Measurements from ENCODE around the gene AMPH.

AMPH gene

GRCh38 chr7:38542156-38542555, 89.0 kb downstream of the AMPH start:
- no peaks in the 10 kb centered on the region for H3K36me3 ChIP-seq (ENCODE audit: low read length)
- no peaks in the 10 kb centered on the region for H3K9me3 ChIP-seq (ENCODE audit: insufficient read depth, low read length)
- TF ChIP-seq EZH2phosphoT487 (conservative IDR thresholded peaks at IDR 0.05; ENCODE audit: low read length), result no peak
- no peak for TF ChIP-seq CTCF (IDR thresholded peaks at IDR 0.05; ENCODE audit: insufficient read depth, low read length, poor library complexity, severe bottlenecking)
- no peaks in the 10 kb centered on the region for H3F3A ChIP-seq (ENCODE audit: insufficient read depth)
- no peaks in the 10 kb centered on the region for H3K27me3 ChIP-seq (ENCODE audit: low read length)
- H3K27ac ChIP-seq (ENCODE audit: low read depth, low read length), result no peak overlapping the region
- H2AFZ ChIP-seq (ENCODE audit: low read depth, low read length, severe bottlenecking), result no peak overlapping the region
- H3K4me3 ChIP-seq (ENCODE audit: insufficient read depth, low read length, poor library complexity, severe bottlenecking), result no peak overlapping the region
- H3K4me2 ChIP-seq (ENCODE audit: low read depth, low read length, poor library complexity, severe bottlenecking), result no peak overlapping the region
- no peak overlapping the region for H3K9ac ChIP-seq (ENCODE audit: low read length)
- H3K79me2 ChIP-seq (ENCODE audit: insufficient read depth, low read length), result no peaks in the 10 kb centered on the region
- no peaks in the 10 kb centered on the region for H4K20me1 ChIP-seq (ENCODE audit: low read depth, low read length)
- no peaks in the 10 kb centered on the region for H3K9me2 ChIP-seq (replicated peaks; ENCODE audit: insufficient read depth, low read length)

- Histone ChIP-seq H3K79me2 (ENCODE audit: insufficient read depth, low read length) (no peaks in the 10 kb centered on the region), H3K9ac (ENCODE audit: low read length) (no peak overlapping the region), H3K4me2 (ENCODE audit: low read depth, low read length, poor library complexity, severe bottlenecking) (no peak overlapping the region), H3K4me3 (ENCODE audit: insufficient read depth, low read length, poor library complexity, severe bottlenecking) (no peak overlapping the region), H3K9me2 (replicated peaks; ENCODE audit: insufficient read depth, low read length) (no peaks in the 10 kb centered on the region), H2AFZ (ENCODE audit: low read depth, low read length, severe bottlenecking) (no peak overlapping the region), H4K20me1 (ENCODE audit: low read depth, low read length) (no peaks in the 10 kb centered on the region), H3K36me3 (ENCODE audit: low read length) (no peaks in the 10 kb centered on the region), H3F3A (ENCODE audit: insufficient read depth) (no peaks in the 10 kb centered on the region), H3K27me3 (ENCODE audit: low read length) (no peaks in the 10 kb centered on the region), H3K27ac (ENCODE audit: low read depth, low read length) (no peak overlapping the region), H3K9me3 (ENCODE audit: insufficient read depth, low read length) (no peaks in the 10 kb centered on the region)
- TF ChIP-seq EZH2phosphoT487 (conservative IDR thresholded peaks at IDR 0.05; ENCODE audit: low read length) (no peak), CTCF (IDR thresholded peaks at IDR 0.05; ENCODE audit: insufficient read depth, low read length, poor library complexity, severe bottlenecking) (no peak)
These were observed 89.7 kb downstream of the AMPH start for GRCh38 chr7:38541440-38541839.

- no peaks in the 10 kb centered on the region for H3K36me3 ChIP-seq (ENCODE audit: low read length)
- H3F3A ChIP-seq (ENCODE audit: insufficient read depth), result no peaks in the 10 kb centered on the region
- no peak overlapping the region for H3K4me3 ChIP-seq (ENCODE audit: insufficient read depth, low read length, poor library complexity, severe bottlenecking)
- H3K9me2 ChIP-seq (replicated peaks; ENCODE audit: insufficient read depth, low read length), result no peaks in the 10 kb centered on the region
- H3K9me3 ChIP-seq (ENCODE audit: insufficient read depth, low read length), result no peaks in the 10 kb centered on the region
- no peak for TF ChIP-seq EZH2phosphoT487 (conservative IDR thresholded peaks at IDR 0.05; ENCODE audit: low read length)
- TF ChIP-seq CTCF (IDR thresholded peaks at IDR 0.05; ENCODE audit: insufficient read depth, low read length, poor library complexity, severe bottlenecking), result no peak
- H3K27me3 ChIP-seq (ENCODE audit: low read length), result no peaks in the 10 kb centered on the region
- no peak overlapping the region for H2AFZ ChIP-seq (ENCODE audit: low read depth, low read length, severe bottlenecking)
- H3K4me2 ChIP-seq (ENCODE audit: low read depth, low read length, poor library complexity, severe bottlenecking), result no peak overlapping the region
- H3K9ac ChIP-seq (ENCODE audit: low read length), result no peak overlapping the region
- no peak overlapping the region for H3K27ac ChIP-seq (ENCODE audit: low read depth, low read length)
- no peaks in the 10 kb centered on the region for H4K20me1 ChIP-seq (ENCODE audit: low read depth, low read length)
- H3K79me2 ChIP-seq (ENCODE audit: insufficient read depth, low read length), result no peaks in the 10 kb centered on the region
These were observed 91.6 kb downstream of the AMPH start for GRCh38 chr7:38539477-38540081.

Measured in SU-DHL-6 (cell line).